SK-N-SH (cell line): ENCODE results near the gene SP110.

ENCODE experiments used
- EZH2phosphoT487 ChIP-seq: fragments of 200-600 bp; sonication (generic); IDR thresholded peaks from 2 replicates; pipeline ENCODE4 v1.6.1; 2017; ENCODE audit warnings: low read depth, mixed run types, mild to moderate bottlenecking, antibody characterized with exemption, moderate library complexity, borderline replicate concordance
- RCOR1 ChIP-seq: fragments of 150-350 bp; IDR thresholded peaks from 2 replicates; pipeline ENCODE4 v1.6.1; 2017; ENCODE audit warnings: antibody characterized with exemption, low read length
- TEAD4 ChIP-seq: IDR thresholded peaks from 2 replicates; pipeline ENCODE4 v1.4.0; 2012; ENCODE audit warnings: mild to moderate bottlenecking, borderline replicate concordance; ENCODE audit not compliant: insufficient read depth
- TF ChIP-seq, protein P1 (sequence below): fragments of 200-600 bp; sonication (generic); IDR thresholded peaks from 2 replicates; pipeline ENCODE4 v1.6.1; 2017; ENCODE audit warnings: antibody characterized with exemption, mild to moderate bottlenecking, moderate library complexity
- TF ChIP-seq, protein P2 (sequence below): fragments of 150-350 bp; IDR thresholded peaks from 2 replicates; pipeline ENCODE4 v1.6.1; 2016; ENCODE audit warnings: mild to moderate bottlenecking, low read depth, low read length

DNA sequence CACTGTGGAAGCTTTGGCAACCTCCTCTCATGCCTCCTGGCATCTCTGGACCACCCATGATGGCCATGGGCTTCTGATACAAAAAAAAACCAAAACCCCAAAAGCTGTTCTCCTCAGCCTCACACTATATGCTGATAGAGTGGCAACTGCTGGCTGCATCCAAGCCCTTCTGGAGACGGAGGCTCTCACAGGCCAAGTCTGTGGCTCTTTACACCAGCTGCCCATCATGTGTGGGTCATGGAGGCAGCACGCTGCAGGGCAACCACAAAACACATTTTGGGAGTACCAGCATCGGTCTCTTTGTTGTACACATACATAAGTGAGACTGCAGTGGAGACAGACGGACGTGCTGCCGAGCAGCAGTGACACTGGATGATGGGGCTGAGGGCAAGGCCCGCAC, 45.3 kb downstream of the SP110 start:
- TF ChIP-seq RCOR1, result no peak
- no peak for TF ChIP-seq EZH2phosphoT487
- no peak for TF ChIP-seq TEAD4
- TF ChIP-seq, protein P1, sequence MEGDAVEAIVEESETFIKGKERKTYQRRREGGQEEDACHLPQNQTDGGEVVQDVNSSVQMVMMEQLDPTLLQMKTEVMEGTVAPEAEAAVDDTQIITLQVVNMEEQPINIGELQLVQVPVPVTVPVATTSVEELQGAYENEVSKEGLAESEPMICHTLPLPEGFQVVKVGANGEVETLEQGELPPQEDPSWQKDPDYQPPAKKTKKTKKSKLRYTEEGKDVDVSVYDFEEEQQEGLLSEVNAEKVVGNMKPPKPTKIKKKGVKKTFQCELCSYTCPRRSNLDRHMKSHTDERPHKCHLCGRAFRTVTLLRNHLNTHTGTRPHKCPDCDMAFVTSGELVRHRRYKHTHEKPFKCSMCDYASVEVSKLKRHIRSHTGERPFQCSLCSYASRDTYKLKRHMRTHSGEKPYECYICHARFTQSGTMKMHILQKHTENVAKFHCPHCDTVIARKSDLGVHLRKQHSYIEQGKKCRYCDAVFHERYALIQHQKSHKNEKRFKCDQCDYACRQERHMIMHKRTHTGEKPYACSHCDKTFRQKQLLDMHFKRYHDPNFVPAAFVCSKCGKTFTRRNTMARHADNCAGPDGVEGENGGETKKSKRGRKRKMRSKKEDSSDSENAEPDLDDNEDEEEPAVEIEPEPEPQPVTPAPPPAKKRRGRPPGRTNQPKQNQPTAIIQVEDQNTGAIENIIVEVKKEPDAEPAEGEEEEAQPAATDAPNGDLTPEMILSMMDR, result no peak
- TF ChIP-seq, protein P2, sequence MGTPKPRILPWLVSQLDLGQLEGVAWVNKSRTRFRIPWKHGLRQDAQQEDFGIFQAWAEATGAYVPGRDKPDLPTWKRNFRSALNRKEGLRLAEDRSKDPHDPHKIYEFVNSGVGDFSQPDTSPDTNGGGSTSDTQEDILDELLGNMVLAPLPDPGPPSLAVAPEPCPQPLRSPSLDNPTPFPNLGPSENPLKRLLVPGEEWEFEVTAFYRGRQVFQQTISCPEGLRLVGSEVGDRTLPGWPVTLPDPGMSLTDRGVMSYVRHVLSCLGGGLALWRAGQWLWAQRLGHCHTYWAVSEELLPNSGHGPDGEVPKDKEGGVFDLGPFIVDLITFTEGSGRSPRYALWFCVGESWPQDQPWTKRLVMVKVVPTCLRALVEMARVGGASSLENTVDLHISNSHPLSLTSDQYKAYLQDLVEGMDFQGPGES, result no peak
